ENCODE results near the gene NUP107.

Gene NUP107

GRCh38 chr12:68745376-68745903 lies 58.7 kb downstream of the NUP107 start:
- FAIRE-seq = no peak

DNA sequence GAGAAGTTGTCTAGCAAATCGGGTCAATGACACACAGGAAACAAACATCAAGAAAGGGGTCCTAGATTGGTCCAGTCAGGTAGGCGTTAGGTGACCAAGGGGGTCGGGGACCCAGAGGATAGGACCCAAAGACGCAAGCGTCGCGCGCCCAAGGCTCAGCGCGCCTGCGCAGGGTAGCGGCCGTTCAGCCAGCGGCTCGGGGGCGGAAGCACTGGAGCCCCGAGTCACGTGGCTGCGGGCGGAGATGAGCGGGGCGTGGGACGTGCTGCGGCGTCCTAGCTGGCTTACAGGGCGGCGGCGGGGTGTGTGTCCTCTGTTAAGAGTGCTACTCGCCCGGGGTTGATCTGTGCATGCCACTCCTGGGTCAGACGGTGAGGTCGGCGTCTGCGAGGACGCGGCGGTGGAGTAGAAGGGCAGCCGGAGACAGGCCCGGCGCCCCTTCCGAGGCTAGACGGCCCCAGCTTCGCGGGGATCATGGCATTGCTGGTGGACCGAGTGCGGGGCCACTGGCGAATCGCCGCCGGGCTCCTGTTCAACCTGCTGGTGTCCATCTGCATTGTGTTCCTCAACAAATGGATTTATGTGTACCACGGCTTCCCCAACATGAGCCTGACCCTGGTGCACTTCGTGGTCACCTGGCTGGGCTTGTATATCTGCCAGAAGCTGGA lies 59.3 kb downstream of the NUP107 start, which contains the start of gene SLC35E3:
Gene SLC35E3, plus strand, starts transcription at position 273 of the 668 bp plus-strand sequence. Its CDS starts 202 bp downstream, at position 475.
- FAIRE-seq = peak; percentile 5

- FAIRE-seq = no peak
Measured at GRCh38 chr12:68746572-68747180, 59.9 kb downstream of the NUP107 start.

GRCh38 chr12:68749443-68749842 lies 62.7 kb downstream of the NUP107 start:
- no peak for FAIRE-seq

- FAIRE-seq = no peak
Measured at GRCh38 chr12:68749861-68750260, 63.1 kb downstream of the NUP107 start.

DNA sequence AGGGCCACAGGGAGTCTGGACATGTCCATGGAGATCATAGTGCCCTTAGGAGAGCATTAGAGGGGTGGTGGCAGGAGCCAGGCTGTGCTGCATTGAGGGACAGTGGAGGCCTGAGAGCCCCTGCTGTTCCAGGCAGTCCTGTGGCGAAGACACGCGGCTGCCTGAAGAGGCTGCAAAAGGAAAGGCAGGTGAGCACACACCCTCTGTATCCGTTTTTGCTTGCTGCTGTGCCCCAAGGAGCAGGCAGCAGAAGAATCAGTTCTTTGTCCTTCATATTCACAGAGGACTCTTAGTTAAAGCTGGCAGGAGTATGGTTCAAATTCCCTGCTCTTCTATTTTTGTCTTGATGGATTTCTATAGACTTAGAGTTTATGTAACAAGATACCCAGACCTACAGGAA lies 63.7 kb downstream of the NUP107 start:
- FAIRE-seq = no peak

DNA sequence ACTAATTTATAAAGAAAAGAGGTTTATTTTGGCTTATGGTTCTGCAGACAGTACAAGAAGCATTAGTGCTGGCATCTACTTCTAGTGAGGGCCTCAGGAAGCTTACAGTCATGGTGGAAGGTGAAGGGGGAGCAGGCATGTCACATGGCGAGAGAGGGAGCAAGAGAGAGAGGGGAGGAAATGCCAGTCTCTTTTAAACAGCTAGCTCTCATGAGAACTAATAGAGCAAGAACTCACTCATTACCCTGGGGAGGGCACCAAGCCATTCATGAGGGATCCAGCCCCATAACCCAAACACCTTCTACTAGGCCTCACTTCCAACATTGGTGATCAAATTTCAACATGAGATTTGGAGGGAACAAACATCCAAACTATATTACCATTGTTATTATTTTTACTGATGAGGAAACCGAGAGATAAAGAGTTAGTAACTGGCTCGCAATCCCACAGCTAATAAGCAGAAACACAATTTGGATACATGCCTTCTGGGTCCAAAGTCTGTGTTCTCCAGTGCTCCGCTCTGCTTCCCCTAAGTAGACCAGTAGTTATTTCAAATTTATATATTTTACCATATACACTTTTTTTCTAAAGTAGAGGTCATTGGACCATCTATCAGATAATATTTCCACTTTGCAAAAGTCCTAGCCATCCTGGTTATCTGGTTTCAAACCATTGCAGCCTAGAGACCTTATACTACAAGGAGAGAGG lies 68.9 kb downstream of the NUP107 start:
- FAIRE-seq = no peak

- no peak for FAIRE-seq
Measured at GRCh38 chr12:68759852-68760251, 73.1 kb downstream of the NUP107 start.

DNA sequence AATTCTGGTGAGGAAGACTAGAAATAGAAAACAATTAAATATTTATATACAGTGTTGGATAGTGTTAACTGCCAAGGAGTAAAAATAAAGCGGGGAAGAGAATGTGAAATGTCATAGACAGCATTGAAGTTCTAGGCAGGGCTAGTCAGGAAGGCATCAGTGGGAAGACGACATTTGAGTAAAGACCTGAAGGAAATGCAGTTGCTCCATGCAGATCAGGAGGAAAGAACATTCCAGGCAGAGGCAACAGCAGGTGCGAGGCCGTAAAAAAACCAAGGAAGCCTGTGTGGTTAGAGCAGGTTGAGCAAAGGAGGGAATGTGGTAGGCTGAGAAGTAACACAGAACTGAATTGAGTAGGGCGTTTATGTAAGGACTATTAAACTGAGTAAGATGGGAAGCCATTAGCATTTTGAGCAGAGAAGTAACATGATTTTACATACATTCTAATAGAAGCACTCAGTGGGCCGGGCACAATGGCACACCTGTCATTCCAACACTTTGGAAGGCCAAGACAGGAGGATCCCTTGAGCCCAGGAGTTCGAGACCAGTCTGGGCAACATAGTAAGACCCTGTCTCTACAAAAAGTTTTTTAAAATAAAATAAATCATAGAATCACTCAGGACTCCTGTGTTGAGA lies 74.1 kb downstream of the NUP107 start:
- no peak for FAIRE-seq

DNA sequence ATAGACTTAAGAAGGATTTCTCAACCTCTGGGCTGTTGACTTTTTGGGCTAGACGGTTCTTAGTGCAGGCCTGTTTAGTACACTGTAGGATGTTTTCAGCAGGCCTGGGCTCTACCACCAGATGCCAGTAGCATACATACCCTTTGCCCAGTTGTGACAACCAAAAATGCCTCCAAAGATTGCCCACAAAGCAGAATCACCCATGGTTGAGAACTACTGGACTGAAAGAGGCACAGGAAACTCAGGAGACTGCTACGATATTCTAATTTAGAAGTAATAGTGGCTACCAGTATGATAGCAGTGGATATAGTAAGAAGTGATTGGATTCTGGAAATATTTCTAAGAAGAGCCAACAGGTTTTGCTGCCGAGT lies 74.6 kb downstream of the NUP107 start:
- no peak for FAIRE-seq

DNA sequence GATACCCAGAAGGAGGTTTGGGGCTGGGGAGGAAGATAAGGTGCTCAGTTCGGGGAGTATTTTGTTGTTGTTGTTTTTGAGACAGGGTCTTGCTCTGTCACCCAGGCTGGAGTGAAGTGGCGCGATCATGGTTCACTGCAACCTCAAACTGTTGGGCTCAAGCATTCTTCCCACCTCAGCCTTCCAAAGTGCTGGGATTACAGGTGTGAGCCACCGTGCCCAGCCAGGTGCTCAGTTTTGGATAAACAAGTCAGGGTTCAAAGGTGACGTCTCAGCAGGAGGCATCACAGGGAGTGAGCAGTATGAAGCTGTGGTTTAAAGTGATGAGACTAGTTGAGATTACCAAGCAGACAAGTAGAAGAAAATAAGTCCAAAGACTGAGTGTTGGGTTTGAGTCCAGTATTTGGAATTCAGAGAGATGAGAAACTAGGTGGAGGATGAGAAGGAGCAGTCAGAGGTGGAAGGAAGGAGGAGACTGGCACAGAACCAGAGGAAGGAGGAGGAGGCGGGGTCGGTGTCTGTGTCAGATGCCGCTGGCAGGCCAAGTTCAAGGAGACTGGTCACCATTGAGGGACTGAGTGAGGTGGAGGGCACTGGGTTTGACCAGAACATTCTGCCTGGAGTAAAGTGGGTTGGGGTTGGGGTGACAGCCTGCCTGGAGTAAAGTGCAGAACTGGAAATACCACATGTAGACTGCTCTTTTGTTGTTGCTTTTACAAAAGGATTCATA lies 75.3 kb downstream of the NUP107 start:
- no peak for FAIRE-seq

GRCh38 chr12:68762691-68763090 lies 75.9 kb downstream of the NUP107 start:
- FAIRE-seq = no peak

- no peak for FAIRE-seq
Measured at GRCh38 chr12:68765696-68766095, 78.9 kb downstream of the NUP107 start.

DNA sequence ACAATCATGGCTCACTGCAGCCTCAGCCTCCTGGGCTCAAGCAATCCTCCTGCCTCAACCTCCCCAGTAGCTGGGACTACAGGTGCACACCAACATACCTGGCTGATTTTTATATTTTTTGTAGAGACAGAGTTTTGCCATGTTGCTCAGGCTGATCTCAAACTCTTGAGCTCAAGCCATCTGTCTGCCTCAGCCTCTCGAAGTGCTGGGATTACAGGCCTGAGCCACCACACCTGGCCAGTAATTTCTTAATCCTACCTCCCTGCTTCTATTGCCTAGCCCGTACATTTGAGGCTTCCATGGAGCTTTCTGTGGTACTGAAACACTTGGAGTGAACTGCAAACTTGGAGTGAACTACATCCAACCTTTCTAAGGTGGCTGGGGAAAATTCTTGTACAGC lies 79.9 kb downstream of the NUP107 start:
- FAIRE-seq = no peak

- no peak for FAIRE-seq
Measured at GRCh38 chr12:68767191-68767590, 80.4 kb downstream of the NUP107 start.

DNA sequence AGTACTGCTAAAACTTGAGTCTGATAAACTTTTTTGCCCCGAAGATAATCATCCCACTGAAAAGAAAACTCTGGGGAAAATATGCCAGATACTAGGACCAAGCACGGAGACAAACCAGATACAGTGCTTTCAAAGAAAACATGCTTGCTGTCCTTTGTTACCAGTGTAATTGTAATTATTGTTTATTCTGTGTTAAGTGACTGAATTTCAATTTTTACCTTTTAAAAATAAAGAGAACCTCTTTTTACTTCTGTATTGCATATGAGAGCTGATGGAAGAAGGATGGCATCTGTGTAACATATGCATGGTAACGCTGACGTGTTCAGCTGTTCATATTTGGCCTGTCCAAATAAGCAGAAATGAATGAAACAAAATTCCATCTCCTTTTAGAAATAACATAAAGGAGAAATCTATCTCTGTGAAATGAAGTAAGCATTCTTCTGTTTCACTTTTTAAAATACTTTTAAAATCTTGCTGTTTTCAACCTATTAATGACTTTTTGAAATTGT lies 81.7 kb downstream of the NUP107 start:
- FAIRE-seq = no peak

- FAIRE-seq = no peak
Measured at GRCh38 chr12:68769941-68770340, 83.2 kb downstream of the NUP107 start.

DNA sequence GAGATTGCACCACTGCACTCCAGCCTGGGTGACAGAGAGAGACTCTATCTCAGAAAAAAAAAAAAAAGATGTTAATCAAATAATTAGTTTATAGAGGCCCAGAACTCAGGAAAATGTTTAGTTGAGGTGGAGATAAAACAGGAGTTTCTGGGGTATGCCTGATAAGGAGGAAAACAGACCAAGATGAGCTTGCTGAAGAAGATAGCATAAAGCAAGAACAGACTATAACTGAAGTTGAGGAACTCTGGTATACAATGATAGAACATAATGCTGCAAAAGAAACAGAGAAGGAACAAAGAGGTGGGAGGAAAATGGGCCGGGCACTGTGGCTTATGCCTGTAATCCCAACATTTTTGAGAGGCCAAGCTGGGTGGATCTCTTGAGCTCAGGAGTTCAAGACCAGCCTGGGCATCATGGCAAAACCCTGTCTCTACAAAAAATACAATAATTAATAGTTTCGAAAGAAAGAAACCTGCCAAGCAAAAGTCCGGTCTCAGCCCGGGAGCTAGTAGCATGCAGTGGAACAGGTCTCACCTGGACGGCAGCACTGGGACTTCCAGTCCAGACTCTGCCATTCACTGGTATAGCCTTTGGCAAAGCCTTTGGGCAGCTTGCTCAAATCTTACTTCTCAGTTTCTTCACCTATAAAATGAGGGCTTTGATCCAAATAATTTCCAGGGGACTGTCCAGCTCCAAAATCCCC lies 84.6 kb downstream of the NUP107 start:
- no peak for FAIRE-seq

- FAIRE-seq = no peak
Measured at GRCh38 chr12:68772714-68773113, 85.9 kb downstream of the NUP107 start.

GRCh38 chr12:68773582-68773981 lies 86.8 kb downstream of the NUP107 start:
- no peak for FAIRE-seq

GRCh38 chr12:68775121-68775630 lies 88.4 kb downstream of the NUP107 start:
- FAIRE-seq = no peak

Data from islet of Langerhans (tissue), 1 donor.